ENCODE measurements around the gene PCDHB10. TPM values are rescaled to one million over a fixed set of nuclear protein-coding genes. Genes with fewer than 3 reads are reported as not detected.
"Not testable (repeated sequence)": the region's sequence is repeated elsewhere in the genome, so short reads cannot be mapped to it uniquely, and the experiment has no call there.

Gene PCDHB10
- total and polyA plus RNA-seq, 7 donors, result 0.13 to 0.29 (median 0.26) TPM

- Histone ChIP-seq H3K27ac (no peak within 1 kb of the TSS), H3K4me1 (no peaks in the 10 kb centered on the region), H3K4me3 (peak within 1 kb of the TSS; percentile 37), H3K27me3 (ENCODE audit: insufficient read depth in 3 of 3, low read length in 2 of 3) (peaks cover 0 to 24% (median 4%) of the 10 kb centered on the region in 3 donors), H3K36me3 (ENCODE audit: insufficient read depth in 1 of 2, low read depth in 1 of 2) (no peaks in the 10 kb centered on the region), H3K9me3 (peaks cover 32% of the 10 kb centered on the region)
- ATAC-seq (no peak), DNase-seq (no peak)
- peak; percentile 22 for TF ChIP-seq CTCF (IDR thresholded peaks at IDR 0.05)
- intact Hi-C loops (cut with DNase I), result no loop called here
- WGBS, 3 donors, result 20 to 30% (median 20%) methylated on average over 15 of the region's 15 CpGs
These were observed 31.1 kb downstream of the PCDHB10 start, which contains the start of gene PCDHB14 for GRCh38 chr5:141223112-141223783. TSS of gene PCDHB14 (plus strand) at chr5:141223343. CDS start at chr5:141223506, 163 bp downstream.

GRCh38 chr5:141224844-141225243 is 32.7 kb downstream of the PCDHB10 start:
- H3K27ac ChIP-seq; DNase-seq; H3K36me3 ChIP-seq (ENCODE audit: insufficient read depth in 1 of 2, low read depth in 1 of 2); H3K4me1 ChIP-seq; H3K4me3 ChIP-seq; ATAC-seq; intact Hi-C loops (cut with DNase I): not testable (repeated sequence)
- peaks cover 0 to 24% (median 4%) of the 10 kb centered on the region in 3 donors for H3K27me3 ChIP-seq (ENCODE audit: insufficient read depth in 3 of 3, low read length in 2 of 3)
- 21 to 23% (median 22%) methylated on average over 23 to 34 of the region's 40 CpGs for WGBS, 3 donors
- H3K9me3 ChIP-seq, result peaks cover 41% of the 10 kb centered on the region

GRCh38 chr5:141225421-141225820 is 33.3 kb downstream of the PCDHB10 start:
- WGBS, 3 donors, result 23 to 41% (median 30%) methylated on average over 16 to 30 of the region's 30 CpGs
- Histone ChIP-seq H3K27me3 (ENCODE audit: insufficient read depth in 3 of 3, low read length in 2 of 3) (peaks cover 0 to 21% (median 4%) of the 10 kb centered on the region in 3 donors), H3K9me3 (peaks cover 41% of the 10 kb centered on the region)
- ATAC-seq; DNase-seq; H3K4me1 ChIP-seq; intact Hi-C loops (cut with DNase I); H3K27ac ChIP-seq; H3K4me3 ChIP-seq; H3K36me3 ChIP-seq (ENCODE audit: insufficient read depth in 1 of 2, low read depth in 1 of 2): not testable (repeated sequence)

GRCh38 chr5:141234109-141234667 is 42.0 kb downstream of the PCDHB10 start:
- ATAC-seq (no peak), DNase-seq (no peak)
- Histone ChIP-seq H3K36me3 (ENCODE audit: insufficient read depth in 1 of 2, low read depth in 1 of 2) (no peaks in the 10 kb centered on the region), H3K4me1 (no peaks in the 10 kb centered on the region), H3K4me3 (no peak overlapping the region), H3K27ac (no peak overlapping the region), H3K9me3 (peaks cover 29% of the 10 kb centered on the region), H3K27me3 (ENCODE audit: insufficient read depth in 3 of 3, low read length in 2 of 3) (peaks cover 0 to 25% (median 6%) of the 10 kb centered on the region in 3 donors)
- TF ChIP-seq CTCF (IDR thresholded peaks at IDR 0.05), result no peak
- 6 to 7% (median 6%) methylated on average over 15 of the region's 15 CpGs for WGBS, 3 donors
- intact Hi-C loops (cut with DNase I), result no loop called here

GRCh38 chr5:141235922-141236321 is 43.8 kb downstream of the PCDHB10 start:
- intact Hi-C loops (cut with DNase I); ATAC-seq: not testable (repeated sequence)

More at GRCh38 chr5:141235922-141236321, 43.8 kb downstream of the PCDHB10 start:
- not testable (repeated sequence) for H3K27ac ChIP-seq; H3K36me3 ChIP-seq (ENCODE audit: insufficient read depth in 1 of 2, low read depth in 1 of 2); H3K4me3 ChIP-seq; DNase-seq; H3K4me1 ChIP-seq
- H3K27me3 ChIP-seq (ENCODE audit: insufficient read depth in 3 of 3, low read length in 2 of 3), result peaks cover 0 to 43% (median 6%) of the 10 kb centered on the region in 3 donors
- peaks cover 41% of the 10 kb centered on the region for H3K9me3 ChIP-seq
- WGBS, 3 donors, result 24 to 31% (median 28%) methylated on average over 40 of the region's 40 CpGs
